ENCODE measurements around the gene TMEM229A.
"Not testable (repeated sequence)": the region's sequence is repeated elsewhere in the genome, so short reads cannot be mapped to it uniquely, and the experiment has no call there.

The TMEM229A gene

GRCh38 chr7:124031919-124032318, 948 bp downstream of the TMEM229A start:
- DNase-seq, result no peak

GRCh38 chr7:124031406-124031805, 1.5 kb downstream of the TMEM229A start:
- no peak for DNase-seq

- no peak for DNase-seq
Measured at GRCh38 chr7:124030964-124031363, 1.9 kb downstream of the TMEM229A start.

DNA sequence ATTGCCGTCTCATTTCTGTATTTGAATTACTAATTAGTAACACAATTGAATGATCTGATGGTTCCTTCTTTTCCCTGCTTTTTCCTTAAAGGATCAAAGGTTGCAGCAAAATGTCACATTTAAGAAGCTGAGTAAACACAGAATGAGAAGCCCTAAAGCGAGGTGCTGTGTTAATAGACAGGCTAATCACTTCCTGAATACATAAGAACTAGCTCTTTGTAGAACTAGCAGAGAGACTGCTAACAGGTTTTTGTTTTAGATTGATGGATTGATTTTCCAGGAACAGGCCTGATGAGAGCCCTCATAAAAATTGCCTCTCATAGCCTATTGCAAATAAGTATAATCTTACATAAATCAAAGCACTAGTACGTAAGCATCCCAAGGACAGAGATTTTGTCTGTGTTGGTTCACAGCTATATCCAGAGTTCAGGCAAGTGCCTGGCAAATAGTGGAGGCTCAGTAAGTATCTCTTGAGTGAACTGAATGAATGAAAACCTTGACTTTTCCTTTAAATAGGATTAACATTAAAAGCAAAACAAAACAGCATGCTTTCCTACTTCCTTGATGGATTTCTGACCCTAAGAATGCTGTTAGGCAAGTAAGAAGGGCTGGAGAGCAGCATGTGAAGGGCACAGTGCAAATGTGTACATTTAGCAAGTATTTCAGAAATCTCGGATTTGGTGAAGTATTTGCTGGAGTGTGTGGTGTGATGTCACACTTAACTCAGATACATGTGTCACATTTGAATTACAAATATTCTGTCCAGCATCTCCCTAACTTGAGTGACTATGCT, 3.3 kb downstream of the TMEM229A start:
- DNase-seq, result no peak

DNA sequence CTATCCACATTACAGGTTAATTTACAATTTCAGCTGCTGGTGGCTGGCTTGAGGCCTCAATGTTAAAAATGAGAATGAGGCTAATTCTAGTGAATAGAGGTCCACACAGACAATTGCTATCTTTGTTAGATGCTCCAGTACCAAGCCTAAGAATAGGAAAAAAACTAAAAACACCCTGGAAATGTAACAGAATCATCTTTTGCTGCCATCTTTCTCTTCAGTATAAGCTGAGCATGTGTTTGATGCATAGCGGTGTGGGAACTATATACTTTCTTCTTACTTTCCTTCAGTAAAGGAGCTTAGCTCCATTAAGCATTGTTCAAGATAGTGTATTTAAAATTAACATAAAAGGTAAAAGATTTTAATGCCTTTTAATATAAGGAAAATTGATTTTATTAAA, 5.6 kb downstream of the TMEM229A start:
- no peak for DNase-seq

DNA sequence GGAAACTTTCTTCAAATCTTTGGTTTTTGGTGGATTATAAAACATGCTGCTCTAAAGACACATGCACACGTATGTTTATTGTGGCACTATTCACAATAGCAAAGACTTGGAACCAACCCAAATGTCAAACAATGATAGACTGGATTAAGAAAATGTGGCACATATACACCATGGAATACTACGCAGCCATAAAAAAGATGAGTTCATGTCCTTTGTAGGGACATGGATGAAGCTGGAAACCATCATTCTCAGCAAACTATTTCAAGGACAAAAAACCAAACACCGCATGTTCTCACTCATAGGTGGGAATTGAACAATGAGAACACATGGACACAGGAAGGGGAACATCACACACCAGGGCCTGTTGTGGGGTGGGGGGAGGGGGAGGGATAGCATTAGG, 8.5 kb downstream of the TMEM229A start:
- DNase-seq, result not testable (repeated sequence)

DNA sequence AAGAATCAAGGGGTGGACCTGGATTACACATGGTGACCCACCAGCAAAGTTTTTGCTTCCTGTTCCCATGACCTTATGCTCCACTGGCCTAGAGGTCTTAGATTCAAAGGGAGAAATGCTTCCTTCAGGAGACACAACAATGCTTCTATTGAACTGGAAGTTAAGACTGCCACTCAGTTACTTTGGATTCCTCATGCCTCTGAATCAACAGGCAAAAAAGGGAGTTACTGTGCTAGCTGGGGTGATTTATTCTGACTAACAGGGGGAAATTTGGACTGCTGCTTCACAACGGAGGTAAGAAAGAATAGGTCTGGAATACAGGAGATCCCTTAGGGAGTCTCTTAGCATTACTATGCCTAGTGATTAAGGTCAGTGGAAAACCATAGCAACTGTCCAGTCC, 10.3 kb downstream of the TMEM229A start:
- no peak for DNase-seq

GRCh38 chr7:124020060-124020459, 12.8 kb downstream of the TMEM229A start:
- no peak for DNase-seq

- no peak for DNase-seq
Measured at GRCh38 chr7:124013306-124013705, 19.6 kb downstream of the TMEM229A start.

- no peak for DNase-seq
Measured at GRCh38 chr7:124012864-124013263, 20.0 kb downstream of the TMEM229A start.

DNA sequence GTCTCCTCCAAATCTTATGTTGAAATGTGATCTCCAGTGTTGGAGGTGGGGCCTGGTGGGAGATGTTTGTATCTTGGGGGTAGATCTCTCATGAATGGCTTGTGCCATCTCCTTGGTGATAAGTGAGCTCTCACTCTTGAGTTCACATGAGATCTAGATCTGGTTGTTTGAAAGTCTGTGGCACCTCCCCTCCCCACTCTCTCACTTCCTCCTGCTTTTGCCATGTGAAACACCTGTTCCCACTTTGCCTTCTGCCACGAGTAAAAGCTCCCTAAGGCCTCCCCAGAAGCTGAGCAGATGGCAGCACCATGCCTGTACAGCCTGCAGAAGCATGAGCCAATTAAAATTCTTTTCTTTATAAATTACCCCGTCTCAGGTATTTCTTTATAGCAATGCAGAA, 23.5 kb downstream of the TMEM229A start:
- no peak for DNase-seq

GRCh38 chr7:124008296-124008695, 24.6 kb downstream of the TMEM229A start:
- not testable (repeated sequence) for DNase-seq

DNA sequence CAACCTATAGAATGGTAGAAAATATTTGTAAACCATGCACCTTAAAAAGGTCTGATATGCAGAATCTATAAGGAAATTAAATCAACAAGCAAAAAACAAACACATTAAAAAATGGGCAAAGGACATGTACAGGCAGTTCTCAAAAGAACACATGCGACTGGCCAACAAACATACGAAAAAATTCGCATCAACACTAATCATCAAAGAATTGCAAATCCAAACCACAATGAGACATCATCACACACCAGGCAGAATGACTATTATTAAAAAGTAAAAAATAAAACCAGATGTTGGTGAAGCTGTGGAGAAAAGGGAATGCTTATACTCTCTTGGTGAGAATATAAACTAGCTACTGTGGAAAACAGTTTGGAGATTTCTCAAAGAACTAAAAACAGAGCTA, 33.2 kb downstream of the TMEM229A start:
- DNase-seq, result no peak

DNA sequence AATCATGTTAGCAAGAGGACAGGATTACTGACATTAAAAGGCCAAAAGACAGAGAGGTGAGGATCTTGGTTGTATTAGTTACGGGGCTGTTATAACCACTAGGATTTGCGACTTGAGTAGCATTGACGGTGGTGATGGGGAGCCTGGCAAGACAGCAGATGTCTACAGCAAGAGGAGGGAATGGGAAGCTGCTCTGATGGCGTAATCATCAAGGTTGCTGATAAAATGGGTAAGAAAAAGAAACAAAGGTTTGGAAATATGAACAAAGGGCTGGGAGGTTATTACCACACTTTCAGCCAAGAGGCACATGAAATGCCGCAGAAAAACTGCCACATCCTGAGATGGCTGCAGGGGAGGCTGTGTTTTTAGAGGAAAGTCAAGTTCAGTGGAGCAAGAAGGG, 33.9 kb downstream of the TMEM229A start:
- DNase-seq, result no peak

- no peak for DNase-seq
Measured at GRCh38 chr7:123996327-123996625, 36.6 kb downstream of the TMEM229A start.

- DNase-seq, result no peak
Measured at GRCh38 chr7:123995617-123996326, 37.1 kb downstream of the TMEM229A start.

- no peak for DNase-seq
Measured at GRCh38 chr7:123994449-123994848, 38.4 kb downstream of the TMEM229A start.

GRCh38 chr7:123993996-123994395, 38.9 kb downstream of the TMEM229A start:
- no peak for DNase-seq

DNA sequence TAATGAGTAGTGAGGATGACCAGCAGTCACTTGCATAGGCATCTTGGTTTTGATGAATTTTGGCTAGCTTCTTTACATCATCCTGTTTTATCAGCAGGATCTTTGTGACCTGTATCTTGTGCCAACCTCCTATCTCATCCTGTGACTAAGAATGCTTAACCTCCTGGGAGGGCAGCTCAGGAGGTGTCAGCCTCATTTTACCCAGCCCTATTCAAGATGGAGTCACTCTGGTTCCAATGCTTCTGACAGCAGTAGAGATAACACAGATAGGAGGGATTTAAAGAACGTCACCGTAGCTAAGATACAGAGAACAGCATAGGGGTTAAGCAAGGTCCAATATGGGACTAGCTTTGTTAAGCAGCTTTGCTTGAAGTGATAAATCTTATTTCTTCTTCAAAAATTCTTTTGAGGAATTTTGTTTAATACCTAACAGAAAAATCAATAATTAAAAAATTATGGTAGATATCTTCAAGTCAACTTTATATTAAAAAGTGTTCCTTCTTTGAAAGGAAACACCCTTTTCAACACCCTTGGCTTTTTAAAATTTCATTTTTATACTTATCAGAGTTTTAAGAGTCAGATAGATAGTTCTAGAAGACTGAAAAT, 39.9 kb downstream of the TMEM229A start:
- no peak for DNase-seq

- DNase-seq, result no peak
Measured at GRCh38 chr7:123987445-123987844, 45.4 kb downstream of the TMEM229A start.
